PC-9 (cell line): ENCODE data around the gene STYK1. TPM values are rescaled to one million over a fixed set of nuclear protein-coding genes. Genes with fewer than 3 reads are reported as not detected.
A peak's percentile ranks its signal among the peaks of the same experiment; 100 is the strongest.

Source experiments
- Bru-seq: library from RNA; stranded (reverse); fragments of 400-500 nt; gene quantifications from one replicate; lab custom pipeline; 2021; lab: Mats Ljungman, UMichigan
- BruChase-seq, 2 experiments: library from RNA; stranded (reverse); fragments of 400-500 nt; gene quantifications; one replicate each; lab custom pipeline; 2021; lab: Mats Ljungman, UMichigan
- BruUV-seq: library from RNA; stranded (reverse); fragments of 400-500 nt; replicated peaks from 2 replicates; lab custom pipeline; 2021; lab: Mats Ljungman, UMichigan
- CTCF ChIA-PET: fragments of 300-600 bp; sonication (Branson Sonifier 250); formaldehyde crosslinking; loops from one replicate; lab custom pipeline; 2022; ENCODE audit warnings: antibody characterized with exemption; lab: Charles Lee
- POLR2A ChIA-PET: fragments of 300-600 bp; sonication (Branson Sonifier 250); formaldehyde crosslinking; loops from one replicate; lab custom pipeline; 2022; ENCODE audit warnings: antibody characterized with exemption; ENCODE audit not compliant: unreplicated experiment; lab: Charles Lee
- DNase-seq, 2 experiments: peaks; one replicate each; pipeline versions ENCODE4 v3.0.0 to v3.0.0-alpha.2; 2015 to 2022; ENCODE audit warnings: mixed read lengths in 1 of 2
- H2AFZ ChIP-seq: fragments of 200-600 bp; sonication (generic); 2 replicates; pipeline ENCODE4 v1.8.1; 2017; ENCODE audit warnings: antibody characterized with exemption
- H3F3A ChIP-seq: fragments of 200-600 bp; sonication (generic); 2 replicates; pipeline ENCODE4 v1.8.1; 2017; ENCODE audit warnings: antibody characterized with exemption, mild to moderate bottlenecking, low read depth; ENCODE audit not compliant: insufficient read depth
- H3K27ac ChIP-seq: fragments of 200-600 bp; sonication (generic); 2 replicates; pipeline ENCODE4 v1.6.1; 2016; ENCODE audit warnings: mixed run types
- H3K27me3 ChIP-seq: fragments of 200-600 bp; sonication (generic); 2 replicates; pipeline ENCODE4 v1.6.1; 2016; ENCODE audit warnings: low read depth, mixed run types; ENCODE audit not compliant: insufficient read depth
- H3K36me3 ChIP-seq: fragments of 200-600 bp; sonication (generic); 2 replicates; pipeline ENCODE4 v1.6.1; 2016; ENCODE audit warnings: low read depth, mixed run types
- H3K4me1 ChIP-seq: fragments of 200-600 bp; sonication (generic); replicated peaks from 2 replicates; pipeline ENCODE4 v1.6.1; 2016; ENCODE audit warnings: mixed run types; ENCODE audit not compliant: insufficient read depth
- H3K4me2 ChIP-seq: fragments of 200-600 bp; sonication (generic); 2 replicates; pipeline ENCODE4 v1.6.1; 2017; ENCODE audit warnings: mixed run types
- H3K4me3 ChIP-seq: fragments of 200-600 bp; sonication (generic); 2 replicates; pipeline ENCODE4 v1.6.1; 2016; ENCODE audit warnings: mixed run types
- H3K79me2 ChIP-seq: fragments of 200-600 bp; sonication (generic); 2 replicates; pipeline ENCODE4 v1.6.1; 2017; ENCODE audit warnings: low read depth, mixed run types
- H3K9me2 ChIP-seq: fragments of 200-600 bp; sonication (generic); 2 replicates; pipeline ENCODE4 v1.8.1; 2017; ENCODE audit warnings: mild to moderate bottlenecking; ENCODE audit not compliant: insufficient read depth
- H3K9me3 ChIP-seq: fragments of 200-600 bp; sonication (generic); 2 replicates; pipeline ENCODE4 v1.8.1; 2016; ENCODE audit warnings: low read depth; ENCODE audit not compliant: insufficient read depth
- H4K20me1 ChIP-seq: fragments of 200-600 bp; sonication (generic); 2 replicates; pipeline ENCODE4 v1.8.1; 2017; ENCODE audit not compliant: insufficient read depth
- EZH2 ChIP-seq: fragments of 200-600 bp; sonication (generic); IDR thresholded peaks from 2 replicates; pipeline ENCODE4 v1.8.0; 2017; ENCODE audit warnings: antibody characterized with exemption, low read depth
- intact Hi-C: fragments of 100-400 bp; cut with micrococcal nuclease; formaldehyde crosslinking; loops from one replicate; pipeline ENCODE4 v1.10.0; 2022; ENCODE audit not compliant: unreplicated experiment
- long read RNA-seq: library from polyadenylated mRNA; stranded (forward); transcript quantifications from one replicate; pipeline ENCODE4 v2.0.0, GENCODE V29; 2022
- total RNA-seq: library from RNA; stranded (reverse); gene quantifications from 2 replicates; pipeline ENCODE4 v1.2.3, GENCODE V29; 2021
- TF ChIP-seq, protein P1 (sequence below): fragments of 200-600 bp; sonication (generic); conservative IDR thresholded peaks from 2 replicates; pipeline ENCODE4 v1.6.1; 2017; ENCODE audit warnings: mixed run types, antibody characterized with exemption, mild to moderate bottlenecking, moderate library complexity

Gene STYK1, protein sequence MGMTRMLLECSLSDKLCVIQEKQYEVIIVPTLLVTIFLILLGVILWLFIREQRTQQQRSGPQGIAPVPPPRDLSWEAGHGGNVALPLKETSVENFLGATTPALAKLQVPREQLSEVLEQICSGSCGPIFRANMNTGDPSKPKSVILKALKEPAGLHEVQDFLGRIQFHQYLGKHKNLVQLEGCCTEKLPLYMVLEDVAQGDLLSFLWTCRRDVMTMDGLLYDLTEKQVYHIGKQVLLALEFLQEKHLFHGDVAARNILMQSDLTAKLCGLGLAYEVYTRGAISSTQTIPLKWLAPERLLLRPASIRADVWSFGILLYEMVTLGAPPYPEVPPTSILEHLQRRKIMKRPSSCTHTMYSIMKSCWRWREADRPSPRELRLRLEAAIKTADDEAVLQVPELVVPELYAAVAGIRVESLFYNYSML
- total RNA-seq (7.8 and 16.9 TPM in 2 replicates), Bru-seq, nascent RNA (percentile 86 among the genes with signal in this experiment), BruChase-seq, experiment 1, labeled RNA remaining after a 2-hour chase (percentile 82 among the genes with signal in this experiment), BruChase-seq, experiment 2, labeled RNA remaining after a 6-hour chase (percentile 64 among the genes with signal in this experiment)
- long read RNA-seq, partial matches to known transcripts: 1 of 16 reads
- long read RNA-seq, other reads (novel, unspliced or antisense): 12 of 16 reads

DNA sequence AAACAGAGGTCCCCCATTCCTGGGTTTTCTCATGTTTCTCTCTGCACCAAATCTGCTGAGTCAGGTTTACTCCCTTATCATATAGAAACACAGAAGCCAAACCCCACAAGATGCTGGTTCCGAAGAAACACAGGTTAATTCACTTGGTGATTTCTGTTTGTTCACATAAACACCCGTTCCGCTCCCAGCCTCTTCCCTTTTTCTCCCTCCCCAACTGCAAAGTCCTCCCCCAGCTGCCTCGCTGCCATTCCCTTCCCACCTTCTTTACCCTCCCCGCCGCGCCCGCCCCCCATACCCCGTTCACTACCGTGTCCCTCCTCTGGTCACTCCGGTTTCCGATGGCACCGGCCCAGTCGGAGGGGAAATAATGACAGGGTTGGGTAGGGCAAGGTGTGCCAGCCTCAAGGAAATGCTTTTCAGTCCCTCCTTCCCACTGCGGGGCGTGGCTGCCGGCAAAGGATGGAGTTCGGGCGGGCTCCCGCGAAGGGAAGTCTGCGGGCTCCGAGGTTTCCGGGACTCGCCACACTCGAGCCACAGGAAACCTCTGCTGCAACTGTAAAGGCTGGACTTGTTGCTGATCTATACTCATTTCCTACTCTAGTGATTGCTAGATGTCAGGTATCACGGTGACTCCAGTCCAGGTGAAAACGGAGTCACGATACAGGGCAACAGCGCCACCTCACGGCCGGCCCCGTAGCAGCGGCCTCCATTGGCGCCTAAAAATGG is at the start of gene STYK1:
Gene STYK1 (minus strand): TSS at position 394 of the 726 bp plus-strand sequence. CDS start 39,434 bp downstream, outside the sequence.
- H3K9me3 ChIP-seq: no peaks in the 10 kb centered on the region
- peak within 1 kb of the TSS; percentile 76 for H3K4me3 ChIP-seq
- H3F3A ChIP-seq: peaks cover 11% of the 10 kb centered on the region
- H3K4me2 ChIP-seq: peak within 1 kb of the TSS; percentile 82
- no peaks in the 10 kb centered on the region; the same call in 1 of the 2 replicates for H4K20me1 ChIP-seq
- H3K36me3 ChIP-seq: no peaks in the 10 kb centered on the region
- peaks cover 11% of the 10 kb centered on the region; the same call in 1 of the 2 replicates for H3K4me1 ChIP-seq
- no peaks in the 10 kb centered on the region for H3K27me3 ChIP-seq
- peak within 1 kb of the TSS; percentile 77 for H3K27ac ChIP-seq
- peak; percentile 89 to 95 for DNase-seq
- H2AFZ ChIP-seq: peak within 1 kb of the TSS; percentile 96
- peaks cover 15% of the 10 kb centered on the region; the same call in 1 of the 2 replicates for H3K79me2 ChIP-seq
- TF ChIP-seq, protein P1, sequence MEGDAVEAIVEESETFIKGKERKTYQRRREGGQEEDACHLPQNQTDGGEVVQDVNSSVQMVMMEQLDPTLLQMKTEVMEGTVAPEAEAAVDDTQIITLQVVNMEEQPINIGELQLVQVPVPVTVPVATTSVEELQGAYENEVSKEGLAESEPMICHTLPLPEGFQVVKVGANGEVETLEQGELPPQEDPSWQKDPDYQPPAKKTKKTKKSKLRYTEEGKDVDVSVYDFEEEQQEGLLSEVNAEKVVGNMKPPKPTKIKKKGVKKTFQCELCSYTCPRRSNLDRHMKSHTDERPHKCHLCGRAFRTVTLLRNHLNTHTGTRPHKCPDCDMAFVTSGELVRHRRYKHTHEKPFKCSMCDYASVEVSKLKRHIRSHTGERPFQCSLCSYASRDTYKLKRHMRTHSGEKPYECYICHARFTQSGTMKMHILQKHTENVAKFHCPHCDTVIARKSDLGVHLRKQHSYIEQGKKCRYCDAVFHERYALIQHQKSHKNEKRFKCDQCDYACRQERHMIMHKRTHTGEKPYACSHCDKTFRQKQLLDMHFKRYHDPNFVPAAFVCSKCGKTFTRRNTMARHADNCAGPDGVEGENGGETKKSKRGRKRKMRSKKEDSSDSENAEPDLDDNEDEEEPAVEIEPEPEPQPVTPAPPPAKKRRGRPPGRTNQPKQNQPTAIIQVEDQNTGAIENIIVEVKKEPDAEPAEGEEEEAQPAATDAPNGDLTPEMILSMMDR: peak; percentile 99
- no peak for TF ChIP-seq EZH2
- ChIA-PET POLR2A (interaction anchor here (0.8 kb wide), 1 partner anchor 161 kb away, joined by 4 read pairs; no protein-coding TSS in a partner anchor), CTCF (interaction anchor here (0.6 to 0.7 kb wide), 2 partner anchors 44 to 111 kb away, joined by 6 to 9 read pairs; no protein-coding TSS in a partner anchor)
- BruUV-seq: no TSS peak
- intact Hi-C loops: loop anchor here (1.0 to 5.0 kb wide), 14 partner anchors 40 to 922 kb away; partner anchors contain the start of genes CLEC9A and MAGOHB
- no peaks in the 10 kb centered on the region for H3K9me2 ChIP-seq

DNA sequence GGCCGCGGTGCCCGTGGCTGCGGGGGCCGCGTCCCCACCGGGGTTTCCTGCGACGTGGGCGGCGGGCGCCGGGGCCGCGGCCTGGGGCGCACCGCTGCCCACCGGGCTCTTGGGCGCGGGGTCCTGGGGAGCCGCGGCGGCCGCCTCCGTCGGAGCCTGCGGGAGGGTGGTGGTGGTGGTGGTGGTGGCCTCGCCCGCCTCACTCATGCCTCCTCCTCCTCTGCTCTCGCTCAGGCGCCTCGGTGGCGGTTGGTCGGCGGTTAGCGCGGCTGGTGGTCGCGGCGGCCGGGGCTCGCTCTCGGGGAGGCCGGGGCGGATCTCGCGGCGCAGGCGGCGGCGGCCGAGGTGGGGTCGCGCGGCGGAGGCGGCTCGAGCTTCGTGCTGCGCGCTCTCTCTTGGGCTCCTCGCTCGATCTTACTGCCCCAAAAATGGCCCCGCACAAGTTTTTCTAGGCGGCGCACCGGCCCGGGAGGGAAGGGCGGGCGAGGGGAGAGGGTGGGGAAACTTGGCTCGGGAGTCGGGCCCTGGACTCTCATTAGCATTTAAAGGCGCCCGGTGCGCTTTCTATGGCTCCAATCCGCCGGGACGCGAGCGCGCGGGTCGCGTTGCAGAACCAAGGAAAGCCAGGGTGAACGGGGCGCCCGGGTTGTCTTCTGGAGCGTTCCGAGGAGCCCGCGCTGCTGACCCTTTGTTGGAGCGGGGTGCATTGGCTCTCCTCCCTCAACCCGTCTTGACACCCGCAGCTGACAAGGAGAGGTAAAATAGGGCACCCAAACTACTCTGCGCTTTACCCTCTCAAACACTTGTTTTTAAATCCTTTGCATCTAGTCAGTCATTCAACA is 49.3 kb upstream of the STYK1 start, which contains the start of gene YBX3:
Gene YBX3 (minus strand): TSS at position 419 of the 842 bp plus-strand sequence. CDS start 212 bp downstream, at position 207.
- H3K9me2 ChIP-seq: no peaks in the 10 kb centered on the region
- peaks cover 60% of the 10 kb centered on the region for H3K4me1 ChIP-seq
- peaks cover 36% of the 10 kb centered on the region for H4K20me1 ChIP-seq

More for the DNA sequence above, 49.3 kb upstream of the STYK1 start, which contains the start of gene YBX3:
- H3K4me2 ChIP-seq: peak within 1 kb of the TSS; percentile 95
- peak; percentile 63 to 91 for DNase-seq
- peak within 1 kb of the TSS; percentile 92 for H2AFZ ChIP-seq
- no peaks in the 10 kb centered on the region for H3K27me3 ChIP-seq
- H3K36me3 ChIP-seq: peaks cover 12% of the 10 kb centered on the region; the same call in 1 of the 2 replicates
- H3F3A ChIP-seq: peaks cover 31% of the 10 kb centered on the region; the same call in 1 of the 2 replicates
- peak within 1 kb of the TSS; percentile 95 for H3K27ac ChIP-seq
- H3K4me3 ChIP-seq: peak within 1 kb of the TSS; percentile 77
- H3K79me2 ChIP-seq: peaks cover 53% of the 10 kb centered on the region
- BruUV-seq: no TSS peak
- POLR2A ChIA-PET: interaction anchor here (0.5 to 0.7 kb wide), 4 partner anchors 17 to 1093 kb away, joined by 3 to 5 read pairs (median 4); no protein-coding TSS in a partner anchor
- TF ChIP-seq, protein P1: no peak
- no peak for TF ChIP-seq EZH2
- CTCF ChIA-PET: no interaction called here
- intact Hi-C loops: loop anchor here (1.0 to 5.0 kb wide), 5 partner anchors 17 to 1994 kb away; partner anchors contain the start of genes CDKN1B, GABARAPL1 and STYK1
- no peaks in the 10 kb centered on the region for H3K9me3 ChIP-seq
